Progenitor cell of endocrine pancreas (in vitro differentiated cells): Measurements from ENCODE around the gene CEP112. TPM values are rescaled to one million over a fixed set of nuclear protein-coding genes. Genes with fewer than 3 reads are reported as not detected.

Experiments used
- DNase-seq: peaks from one replicate; pipeline ENCODE4 v3.0.0; 2021; ENCODE audit warnings: low spot score; ENCODE audit not compliant: unreplicated experiment
- H3K27ac Mint-ChIP-seq: 2 replicates; pipeline ENCODE4 v1.8.0; 2021; ENCODE audit warnings: mild to moderate bottlenecking, moderate library complexity, mixed read lengths
- H3K27me3 Mint-ChIP-seq: 2 replicates; pipeline ENCODE4 v1.8.0; 2021; ENCODE audit warnings: mixed read lengths
- H3K36me3 Mint-ChIP-seq: 2 replicates; pipeline ENCODE4 v1.8.0; 2022; ENCODE audit warnings: mixed read lengths; ENCODE audit not compliant: insufficient read depth
- H3K4me1 Mint-ChIP-seq: 2 replicates; pipeline ENCODE4 v1.8.0; 2021; ENCODE audit warnings: low read depth, mixed read lengths
- H3K4me3 Mint-ChIP-seq: 2 replicates; pipeline ENCODE4 v1.8.0; 2021; ENCODE audit warnings: low read depth, mild to moderate bottlenecking, moderate library complexity, mixed read lengths
- H3K9me3 Mint-ChIP-seq: 2 replicates; pipeline ENCODE4 v1.8.0; 2021; ENCODE audit warnings: low read depth, mixed read lengths
- CTCF ChIP-seq: fragments of 200-600 bp; sonication (generic); IDR thresholded peaks from one replicate; pipeline ENCODE4 v1.5.0; 2021; ENCODE audit warnings: antibody characterized with exemption, mild to moderate bottlenecking; ENCODE audit not compliant: unreplicated experiment
- total RNA-seq: library from RNA; stranded (reverse); gene quantifications from 2 replicates; pipeline ENCODE4 v1.2.1, GENCODE V29; 2021

Gene CEP112
- total RNA-seq, 1 donor from 2014 or later: 24.3 TPM

GRCh38 chr17:65876985-65877384 is 314.9 kb downstream of the CEP112 start:
- Mint-ChIP-seq H3K27ac (no peak overlapping the region), H3K4me1 (no peaks in the 10 kb centered on the region), H3K9me3 (peaks cover 11% of the 10 kb centered on the region), H3K36me3 (peaks cover 7% of the 10 kb centered on the region), H3K27me3 (no peaks in the 10 kb centered on the region), H3K4me3 (no peak overlapping the region)
- no peak for TF ChIP-seq CTCF
- DNase-seq: no peak

- H3K9me3 Mint-ChIP-seq: no peaks in the 10 kb centered on the region
- H3K4me1 Mint-ChIP-seq: no peaks in the 10 kb centered on the region
- no peaks in the 10 kb centered on the region for H3K27me3 Mint-ChIP-seq
- peaks cover 2% of the 10 kb centered on the region for H3K36me3 Mint-ChIP-seq
- TF ChIP-seq CTCF: no peak
- DNase-seq: no peak
- H3K27ac Mint-ChIP-seq: no peak overlapping the region
- H3K4me3 Mint-ChIP-seq: no peak overlapping the region
Observed at GRCh38 chr17:65868881-65869280, 323.1 kb downstream of the CEP112 start.

GRCh38 chr17:65867014-65867413 is 324.9 kb downstream of the CEP112 start:
- Mint-ChIP-seq H3K27me3 (no peaks in the 10 kb centered on the region), H3K36me3 (peaks cover 2% of the 10 kb centered on the region), H3K4me1 (no peaks in the 10 kb centered on the region), H3K9me3 (no peaks in the 10 kb centered on the region), H3K27ac (no peak overlapping the region), H3K4me3 (no peak overlapping the region)
- TF ChIP-seq CTCF: no peak
- no peak for DNase-seq

- no peak overlapping the region for H3K4me3 Mint-ChIP-seq
- H3K36me3 Mint-ChIP-seq: peaks cover 2% of the 10 kb centered on the region
- no peak for DNase-seq
- no peak for TF ChIP-seq CTCF
- H3K4me1 Mint-ChIP-seq: no peaks in the 10 kb centered on the region
- no peaks in the 10 kb centered on the region for H3K27me3 Mint-ChIP-seq
- no peak overlapping the region for H3K27ac Mint-ChIP-seq
- no peaks in the 10 kb centered on the region for H3K9me3 Mint-ChIP-seq
Observed at GRCh38 chr17:65865715-65866425, 326.1 kb downstream of the CEP112 start.

- Mint-ChIP-seq H3K36me3 (peaks cover 2% of the 10 kb centered on the region), H3K27ac (no peak overlapping the region), H3K4me3 (no peak overlapping the region), H3K4me1 (no peaks in the 10 kb centered on the region), H3K27me3 (no peaks in the 10 kb centered on the region), H3K9me3 (no peaks in the 10 kb centered on the region)
- no peak for TF ChIP-seq CTCF
- DNase-seq: no peak
Observed at GRCh38 chr17:65864394-65864793, 327.5 kb downstream of the CEP112 start.
